SIG-M5 treated with dmso at 0.1 percent for 504 hours (cell line): ENCODE data around the gene BAAT.
A peak's percentile ranks its signal among the peaks of the same experiment; 100 is the strongest.

ENCODE experiments used
- DNase-seq: peaks from one replicate; lab custom pipeline; 2025; ENCODE audit not compliant: unreplicated experiment; lab: John Stamatoyannopoulos, UW

The BAAT gene

DNA sequence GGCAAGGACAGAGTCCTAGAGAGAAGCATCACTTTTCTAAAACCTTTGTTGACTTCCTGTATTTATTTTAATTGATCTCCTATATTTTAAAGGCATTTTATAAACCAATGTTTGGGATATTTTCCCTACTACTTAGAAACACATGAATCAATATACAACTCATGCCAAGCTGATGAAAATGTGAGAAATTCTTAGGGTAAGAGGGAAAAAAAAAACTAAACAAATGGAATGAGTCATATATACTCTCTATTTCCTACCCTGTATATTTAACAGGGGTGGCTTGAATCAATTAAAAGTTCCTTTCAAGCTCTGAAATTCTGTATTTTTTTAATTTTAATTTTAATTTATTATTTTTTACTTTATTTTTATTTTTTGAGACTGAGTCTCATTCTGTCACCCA is 19.6 kb downstream of the BAAT start:
- DNase-seq = no peak

DNA sequence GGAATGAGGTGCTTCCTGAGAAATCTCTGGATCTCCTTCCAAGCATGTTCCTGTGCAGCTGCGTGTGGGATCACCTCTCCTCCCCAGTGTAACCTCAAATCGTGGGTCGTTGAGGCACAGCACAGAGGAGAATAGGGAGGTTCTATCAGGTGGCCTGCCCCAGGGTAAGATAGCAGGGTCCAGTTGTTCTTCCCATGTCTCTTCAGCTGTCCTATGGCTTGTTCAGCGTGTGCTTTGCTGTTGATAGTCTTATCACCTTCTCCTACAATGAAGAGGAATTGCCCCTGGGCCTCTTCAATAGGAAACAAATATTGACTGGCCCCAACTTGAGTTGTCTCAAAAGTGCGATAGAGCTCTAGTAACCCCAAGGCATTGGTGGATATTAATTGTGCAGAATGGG is 22.4 kb downstream of the BAAT start:
- DNase-seq = no peak

DNA sequence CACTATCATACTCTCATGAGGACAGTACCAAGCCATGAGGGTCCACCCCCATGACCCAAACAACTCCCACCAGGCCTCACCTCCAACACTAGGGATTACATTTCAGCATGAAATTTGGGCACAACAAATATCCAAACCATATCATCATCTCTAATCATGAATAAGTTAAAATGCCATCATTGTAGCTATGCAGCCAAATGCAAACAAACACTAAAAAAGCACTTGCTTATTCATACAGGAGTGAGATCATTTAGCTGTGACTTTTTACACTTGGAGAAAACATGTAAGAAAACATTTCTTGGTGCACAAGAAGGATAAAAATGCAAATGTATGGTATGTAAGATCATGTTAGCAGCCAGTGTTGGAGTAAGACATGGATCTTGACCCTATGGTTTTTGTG is 24.2 kb downstream of the BAAT start:
- DNase-seq = no peak

DNA sequence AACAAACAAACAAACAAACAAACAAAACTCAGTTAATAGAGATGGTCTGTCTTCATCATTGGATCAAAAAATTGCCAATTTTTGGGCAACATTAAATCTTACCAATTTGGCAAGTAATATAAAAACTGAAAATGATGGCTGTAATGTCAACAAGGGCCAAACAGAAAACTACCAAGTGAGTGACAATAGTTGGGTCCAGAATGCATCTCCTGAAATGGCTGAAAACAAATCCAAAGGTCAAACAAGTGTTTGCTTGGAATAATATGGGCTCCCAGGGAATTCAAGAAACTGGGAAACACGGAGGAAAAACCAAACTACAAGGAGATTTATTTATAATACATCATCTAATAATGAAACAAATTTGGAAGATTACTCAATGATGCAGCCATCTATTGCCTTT is 25.1 kb downstream of the BAAT start:
- no peak for DNase-seq

- DNase-seq = no peak
Observed at GRCh38 chr9:101356619-101357018, 28.2 kb downstream of the BAAT start.

GRCh38 chr9:101354765-101355708 is 29.8 kb downstream of the BAAT start:
- no peak for DNase-seq

GRCh38 chr9:101354143-101354764 is 30.6 kb downstream of the BAAT start:
- DNase-seq = no peak

- no peak for DNase-seq
Observed at GRCh38 chr9:101353683-101354082, 31.1 kb downstream of the BAAT start.

GRCh38 chr9:101352892-101353463 is 31.8 kb downstream of the BAAT start:
- no peak for DNase-seq

- DNase-seq = no peak
Observed at GRCh38 chr9:101350285-101350684, 34.5 kb downstream of the BAAT start.

- DNase-seq = no peak
Observed at GRCh38 chr9:101342595-101342994, 42.2 kb downstream of the BAAT start.

GRCh38 chr9:101341958-101342357 is 42.8 kb downstream of the BAAT start:
- DNase-seq = no peak

- no peak for DNase-seq
Observed at GRCh38 chr9:101337237-101337636, 47.6 kb downstream of the BAAT start.

- DNase-seq = no peak
Observed at GRCh38 chr9:101336091-101336490, 48.7 kb downstream of the BAAT start.

DNA sequence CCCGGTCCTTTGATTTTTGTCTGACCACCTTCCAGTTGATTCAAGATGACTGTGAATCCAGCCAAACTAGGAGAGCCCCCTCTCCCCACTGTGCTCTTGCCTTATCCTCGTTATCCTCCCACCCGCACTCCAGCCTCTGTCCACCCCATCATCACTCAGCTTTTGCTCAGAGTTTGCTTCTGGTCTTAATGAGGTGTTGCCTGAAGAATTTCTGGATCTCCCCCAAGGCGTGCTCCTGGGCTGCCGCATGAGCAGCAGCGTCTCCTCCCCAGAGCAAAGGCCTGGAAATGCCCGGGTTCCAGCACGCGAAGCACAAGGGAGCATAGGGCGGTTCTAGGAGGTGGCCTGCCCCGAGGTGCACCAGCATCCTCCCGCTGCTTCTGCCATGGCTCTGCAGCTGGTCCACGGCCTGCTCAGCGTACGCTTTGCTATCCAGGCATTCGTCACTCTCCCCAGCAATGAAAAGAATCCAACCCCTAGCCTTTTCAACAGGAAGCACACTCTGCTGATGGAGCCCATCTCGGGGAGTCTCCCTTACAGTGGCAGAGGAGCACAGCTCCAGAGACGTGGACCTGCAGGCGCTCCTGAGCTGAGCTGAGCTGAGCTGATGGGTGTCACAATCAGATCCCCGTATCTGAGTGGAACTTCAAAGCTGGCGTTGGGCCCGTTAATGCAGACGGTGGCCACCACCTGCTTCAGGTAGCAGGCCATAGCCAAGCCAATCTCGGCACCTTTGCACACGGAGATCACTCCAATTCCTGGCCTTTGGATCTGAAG is 50.7 kb downstream of the BAAT start:
- no peak for DNase-seq

GRCh38 chr9:101333490-101333889 is 51.3 kb downstream of the BAAT start:
- DNase-seq = no peak

GRCh38 chr9:101332362-101332761 is 52.4 kb downstream of the BAAT start:
- DNase-seq = no peak

- DNase-seq = peak; percentile 6
Observed at GRCh38 chr9:101327422-101327909, 57.3 kb downstream of the BAAT start.

DNA sequence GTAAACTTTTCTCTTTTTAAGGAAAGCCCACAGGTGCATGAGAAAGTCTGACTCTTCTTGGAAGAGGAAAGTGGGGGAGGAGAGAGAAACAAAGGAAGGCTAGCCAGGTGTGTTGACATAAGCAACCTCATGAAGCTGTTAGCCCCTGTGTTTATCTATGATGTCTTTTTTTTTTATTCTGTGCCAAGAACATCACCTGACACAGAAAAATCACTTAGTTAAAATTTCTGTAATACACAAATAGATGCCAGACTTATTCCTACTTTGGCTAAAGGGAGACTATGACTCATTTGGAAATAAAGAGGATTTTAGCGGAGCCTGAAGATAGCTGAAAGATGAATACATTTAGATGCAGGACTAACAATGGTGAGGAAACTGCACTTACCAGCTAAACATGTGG is 58.3 kb downstream of the BAAT start:
- no peak for DNase-seq

- DNase-seq = no peak
Observed at GRCh38 chr9:101326035-101326434, 58.8 kb downstream of the BAAT start.

DNA sequence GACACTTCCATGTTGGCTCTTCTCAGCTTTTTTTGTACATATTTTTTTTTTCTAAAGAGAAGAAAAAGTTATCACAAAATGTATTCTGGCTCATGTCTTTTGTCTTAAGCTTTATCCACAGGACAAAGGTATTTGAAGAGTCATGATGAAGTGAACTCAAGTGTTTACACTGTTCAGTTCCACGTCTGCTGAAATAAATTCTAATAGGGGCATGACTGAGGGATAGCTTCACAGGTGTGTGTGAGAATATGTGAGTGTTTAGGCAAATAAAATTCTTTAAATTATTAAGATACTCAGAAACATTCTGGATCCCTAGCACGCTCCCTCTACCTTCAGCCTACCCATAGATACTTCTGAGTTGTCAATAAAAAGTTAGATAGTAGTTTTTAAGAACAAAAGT is 59.8 kb downstream of the BAAT start:
- DNase-seq = no peak
